GM19324 (cell line): ENCODE results near the gene ZDHHC12.
A peak's percentile ranks its signal among the peaks of the same experiment; 100 is the strongest.
"Not testable (repeated sequence)": the region's sequence is repeated elsewhere in the genome, so short reads cannot be mapped to it uniquely, and the experiment has no call there.

Experiments
- ATAC-seq: cut with Tn5 transposase; IDR thresholded peaks from one replicate; pipeline ENCODE4 v1.9.1; 2021; ENCODE audit warnings: mild to moderate bottlenecking, moderate library complexity; ENCODE audit not compliant: unreplicated experiment, low FRiP score

ZDHHC12 gene

DNA sequence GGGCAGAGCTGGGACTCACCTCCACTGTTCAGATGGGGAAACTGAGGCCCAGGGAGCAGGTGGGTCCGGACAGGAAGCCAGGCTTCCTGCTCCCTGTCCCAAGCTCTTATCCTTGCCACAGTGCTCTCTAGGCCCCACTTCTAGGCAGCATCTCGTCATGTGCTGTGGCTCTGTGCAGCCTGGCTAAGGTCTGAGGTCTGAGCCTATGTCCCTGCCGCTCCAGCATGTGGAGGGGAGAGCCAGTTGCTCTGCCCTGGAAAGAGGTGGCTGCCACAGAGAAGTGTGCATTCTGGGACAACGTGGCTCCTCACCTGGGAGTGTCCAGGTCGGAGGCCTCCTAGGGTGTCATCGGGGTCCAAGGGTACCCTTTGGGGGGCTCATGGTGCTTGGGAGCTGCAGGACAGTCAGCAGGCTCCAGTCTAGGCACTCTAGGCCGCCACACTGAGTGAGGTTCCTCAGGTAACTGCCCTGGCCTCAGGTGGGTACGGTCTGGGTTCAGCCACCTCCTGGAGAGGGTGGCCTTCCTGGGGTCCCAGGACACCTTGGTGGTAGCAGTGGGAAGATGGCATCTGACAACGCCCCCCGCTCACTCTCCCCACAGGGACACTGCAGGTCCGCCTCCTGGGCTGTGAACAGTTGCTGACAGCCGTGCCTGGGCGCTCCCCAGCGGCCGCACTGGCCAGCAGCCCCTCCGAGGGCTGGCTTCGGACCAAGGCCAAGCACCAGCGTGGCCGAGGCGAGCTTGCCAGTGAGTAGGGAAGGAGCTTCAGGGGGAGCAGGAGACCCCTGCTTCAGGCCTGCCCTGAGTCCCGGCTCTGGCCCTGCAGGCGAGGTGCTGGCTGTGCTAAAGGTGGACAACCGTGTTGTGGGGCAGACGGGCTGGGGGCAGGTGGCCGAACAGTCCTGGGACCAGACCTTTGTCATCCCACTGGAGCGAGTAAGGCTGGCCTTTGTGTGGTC, 11.2 kb downstream of the ZDHHC12 start:
- no peak for ATAC-seq

DNA sequence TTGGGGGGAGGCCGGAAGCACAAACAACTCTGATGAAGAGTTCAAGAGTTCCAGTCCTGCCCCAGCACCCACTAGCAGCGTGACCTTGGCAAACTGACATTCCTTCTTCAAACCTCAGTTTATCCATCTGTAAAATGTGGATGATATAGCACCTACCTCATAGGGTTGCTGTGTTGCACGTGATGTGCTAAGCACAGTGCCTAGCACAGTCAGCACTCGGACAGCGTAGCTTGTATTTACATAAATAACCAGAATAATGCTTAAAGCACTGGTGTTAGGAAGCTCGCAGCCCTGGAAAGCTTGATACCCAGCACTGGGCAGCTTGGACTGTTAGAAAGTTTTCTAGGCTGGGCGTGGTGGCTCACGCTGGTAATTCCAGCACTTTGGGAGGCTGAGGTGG, 16.5 kb downstream of the ZDHHC12 start:
- no peak for ATAC-seq

DNA sequence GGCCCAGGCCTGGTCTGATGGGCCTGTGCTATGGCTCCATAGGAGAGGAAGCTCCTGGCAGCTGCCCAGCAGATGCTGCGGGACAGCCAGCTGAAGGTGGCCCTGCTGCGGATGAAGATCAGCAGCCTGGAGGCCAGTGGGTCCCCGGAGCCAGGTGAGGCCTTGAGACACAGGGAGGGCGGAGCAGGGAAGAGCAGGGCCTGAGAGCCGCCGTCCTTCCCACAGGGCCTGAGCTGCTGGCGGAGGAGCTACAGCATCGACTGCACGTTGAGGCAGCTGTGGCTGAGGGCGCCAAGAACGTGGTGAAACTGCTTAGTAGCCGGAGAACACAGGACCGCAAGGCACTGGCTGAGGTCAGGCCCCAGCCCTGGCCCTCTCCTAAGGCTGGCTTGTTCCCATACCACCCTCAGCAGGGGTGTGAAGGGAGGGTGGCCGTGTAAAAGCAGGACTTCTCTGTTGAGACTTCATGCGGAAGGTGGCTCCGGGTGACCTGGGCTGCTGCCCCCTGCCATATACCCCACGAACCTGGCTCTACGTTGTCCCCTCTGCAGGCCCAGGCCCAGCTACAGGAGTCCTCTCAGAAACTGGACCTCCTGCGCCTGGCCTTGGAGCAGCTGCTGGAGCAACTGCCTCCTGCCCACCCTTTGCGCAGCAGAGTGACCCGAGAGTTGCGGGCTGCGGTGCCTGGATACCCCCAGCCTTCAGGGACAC, 17.1 kb downstream of the ZDHHC12 start:
- no peak for ATAC-seq

DNA sequence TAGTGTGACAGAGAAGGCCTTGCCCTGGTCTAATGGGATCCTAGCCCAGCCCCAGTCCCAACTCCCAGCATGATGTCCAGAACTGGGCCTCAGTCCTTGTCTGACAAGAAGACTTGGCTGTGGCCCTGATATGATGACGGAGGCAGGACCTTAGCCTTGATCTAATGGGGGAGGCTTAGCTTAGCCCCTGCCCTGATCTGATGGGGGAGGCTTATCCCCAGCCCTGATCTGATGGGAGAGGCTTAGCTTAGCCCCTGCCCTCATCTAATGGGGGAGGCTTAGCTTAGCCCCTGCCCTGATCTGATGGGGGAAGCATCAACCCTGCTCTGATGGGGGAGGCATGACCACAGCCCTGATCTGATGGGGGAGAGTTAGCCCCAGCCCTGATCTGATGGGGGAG, 17.9 kb downstream of the ZDHHC12 start:
- ATAC-seq, result no peak

DNA sequence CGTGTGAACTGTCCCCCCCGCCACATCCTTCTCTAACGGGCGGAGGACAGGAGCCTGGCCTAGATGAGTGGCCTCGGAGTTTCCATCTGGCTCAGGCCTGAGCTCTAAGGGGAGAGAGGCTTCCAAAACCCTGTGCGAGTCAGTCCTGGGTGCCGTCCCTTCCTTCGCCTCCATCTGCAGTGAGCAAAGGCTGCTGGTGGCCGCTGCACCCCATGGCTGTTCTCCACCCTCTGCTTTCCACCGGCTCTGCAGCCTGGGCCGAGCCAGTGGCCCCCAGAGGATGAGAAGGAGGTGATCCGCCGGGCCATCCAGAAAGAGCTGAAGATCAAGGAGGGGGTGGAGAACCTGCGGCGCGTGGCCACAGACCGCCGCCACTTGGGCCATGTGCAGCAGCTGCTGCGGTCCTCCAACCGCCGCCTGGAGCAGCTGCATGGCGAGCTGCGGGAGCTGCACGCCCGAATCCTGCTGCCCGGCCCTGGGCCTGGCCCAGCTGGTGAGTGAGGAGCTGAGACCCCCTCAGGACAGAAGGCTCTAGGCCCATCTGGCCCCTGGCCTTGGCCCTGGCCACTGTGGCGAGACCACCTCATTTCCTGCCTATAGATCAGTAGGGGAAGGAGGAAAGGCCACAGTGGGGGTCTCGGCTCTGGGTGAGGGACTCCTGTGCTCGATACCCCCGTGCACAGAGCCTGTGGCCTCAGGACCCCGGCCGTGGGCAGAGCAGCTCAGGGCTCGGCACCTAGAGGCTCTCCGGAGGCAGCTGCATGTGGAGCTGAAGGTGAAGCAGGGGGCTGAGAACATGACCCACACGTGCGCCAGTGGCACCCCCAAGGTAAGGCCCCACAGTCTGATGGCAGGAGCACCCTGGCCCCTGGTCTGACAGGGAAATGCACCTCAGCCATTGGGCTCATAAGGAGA, 18.6 kb downstream of the ZDHHC12 start:
- ATAC-seq, result no peak

DNA sequence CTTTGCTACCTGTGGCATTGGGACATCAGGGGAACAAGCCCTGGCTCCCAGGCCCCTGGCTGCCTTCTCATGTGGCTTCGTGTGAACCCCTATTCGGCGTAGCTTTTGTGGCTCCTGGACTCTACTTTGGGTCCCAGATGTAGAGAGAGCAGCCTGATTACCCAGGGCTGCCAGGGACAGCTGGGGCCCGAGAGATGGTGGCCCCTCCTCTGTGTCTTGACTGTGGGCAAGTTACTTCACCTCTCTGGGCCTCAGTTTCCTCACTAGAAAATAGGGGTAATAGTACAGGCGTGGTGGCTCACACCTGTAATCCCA, 19.6 kb downstream of the ZDHHC12 start:
- no peak for ATAC-seq

DNA sequence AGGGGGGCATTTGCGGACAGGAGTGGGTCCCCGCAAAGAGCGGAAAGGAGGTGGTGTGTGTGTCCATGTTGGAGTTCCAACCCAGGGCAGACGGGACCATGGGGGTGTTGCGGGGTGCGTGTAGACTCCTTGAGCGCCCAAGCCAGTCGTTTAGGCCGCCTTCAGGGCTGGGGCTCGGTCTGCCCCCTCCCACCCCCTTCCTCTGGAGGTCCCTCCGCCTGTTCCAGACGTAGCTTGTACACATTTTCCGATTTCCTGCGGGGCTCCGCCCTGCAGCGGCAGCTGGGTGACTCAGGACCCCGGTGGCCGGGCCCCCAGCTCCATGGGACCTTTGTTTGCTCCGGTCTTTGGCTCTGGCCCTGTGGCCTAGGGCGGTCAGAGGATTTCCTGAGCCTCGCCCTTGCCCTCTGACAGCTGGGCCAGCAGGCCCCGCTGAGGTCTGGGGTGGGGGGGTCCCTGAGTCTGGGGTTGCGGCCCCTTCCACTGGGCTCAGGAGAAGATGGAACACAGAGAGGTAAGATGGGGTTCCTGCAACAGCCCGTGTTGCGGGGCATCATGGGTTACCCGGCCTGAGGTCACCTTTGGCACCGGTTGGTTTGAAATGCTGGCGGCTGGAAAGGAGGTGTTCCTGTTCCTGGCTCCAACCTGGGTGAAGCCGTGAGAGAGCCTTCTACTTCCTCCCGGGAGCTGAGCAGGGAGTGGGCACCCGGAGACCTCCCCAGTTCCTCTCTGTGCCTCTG, 20.1 kb downstream of the ZDHHC12 start:
- no peak for ATAC-seq

DNA sequence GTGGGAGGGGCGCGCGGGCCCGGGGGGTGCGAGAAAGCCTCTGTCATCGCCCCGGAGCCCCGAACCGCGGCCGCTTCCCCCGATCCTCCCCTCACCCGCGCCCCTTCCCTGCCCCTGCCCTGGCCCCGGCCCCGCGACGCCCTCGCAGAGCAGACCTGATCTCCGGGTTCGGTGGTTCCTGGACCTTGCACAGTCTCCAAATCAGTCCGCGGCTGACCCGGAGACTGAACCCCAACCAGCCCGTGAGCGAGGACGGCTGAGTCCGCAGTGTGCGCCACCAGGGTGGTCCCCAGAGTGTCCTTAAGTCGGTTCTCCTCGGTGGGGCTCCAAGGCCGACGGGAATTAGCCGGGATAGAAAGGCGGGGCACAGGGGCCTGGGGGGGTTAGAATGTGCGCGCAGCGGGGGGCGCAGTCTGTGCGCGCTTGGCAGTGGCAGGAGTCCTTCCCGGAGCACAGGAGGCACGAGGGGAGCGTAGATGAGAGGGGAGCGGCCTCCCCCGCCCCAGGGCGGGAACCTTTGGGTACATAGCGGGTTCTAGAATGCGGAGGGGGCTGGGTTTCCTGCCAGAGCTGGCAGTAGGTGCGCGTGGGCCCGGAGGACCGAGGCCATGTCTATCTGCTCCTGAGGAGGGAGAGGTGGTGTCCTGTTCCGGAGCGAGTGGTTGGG, 20.8 kb downstream of the ZDHHC12 start:
- peak; percentile 8 for ATAC-seq

DNA sequence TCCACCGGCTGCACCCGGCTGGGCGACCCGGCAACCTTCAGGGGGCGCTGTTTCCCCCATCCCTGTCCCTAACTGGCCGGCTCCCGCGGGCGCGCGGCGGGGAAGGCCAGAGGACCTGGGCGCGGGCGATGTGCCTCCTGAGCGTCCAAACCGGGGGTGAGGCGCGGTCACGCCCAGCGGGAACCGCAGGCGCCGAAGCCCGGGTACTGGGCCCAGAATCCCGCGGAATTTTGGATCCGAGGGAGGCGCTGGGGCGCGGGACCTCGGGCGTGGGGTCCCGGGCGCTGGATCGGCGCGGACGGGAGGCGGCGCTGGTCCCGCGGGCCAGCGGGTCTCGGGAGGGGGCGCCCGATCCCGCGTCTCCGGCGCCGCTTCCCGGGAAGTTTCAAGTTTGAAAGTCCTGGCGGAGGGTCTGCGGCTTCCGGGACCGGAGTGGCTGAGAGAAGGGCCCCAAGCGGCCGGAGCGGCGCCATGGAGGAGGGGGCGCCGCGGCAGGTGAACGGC, 21.4 kb downstream of the ZDHHC12 start, which contains the start of gene PKN3:
Gene PKN3, plus strand, starts transcription at position 59 of the 504 bp plus-strand sequence. Its CDS starts 413 bp downstream, at position 472.
- peak; percentile 63 for ATAC-seq

DNA sequence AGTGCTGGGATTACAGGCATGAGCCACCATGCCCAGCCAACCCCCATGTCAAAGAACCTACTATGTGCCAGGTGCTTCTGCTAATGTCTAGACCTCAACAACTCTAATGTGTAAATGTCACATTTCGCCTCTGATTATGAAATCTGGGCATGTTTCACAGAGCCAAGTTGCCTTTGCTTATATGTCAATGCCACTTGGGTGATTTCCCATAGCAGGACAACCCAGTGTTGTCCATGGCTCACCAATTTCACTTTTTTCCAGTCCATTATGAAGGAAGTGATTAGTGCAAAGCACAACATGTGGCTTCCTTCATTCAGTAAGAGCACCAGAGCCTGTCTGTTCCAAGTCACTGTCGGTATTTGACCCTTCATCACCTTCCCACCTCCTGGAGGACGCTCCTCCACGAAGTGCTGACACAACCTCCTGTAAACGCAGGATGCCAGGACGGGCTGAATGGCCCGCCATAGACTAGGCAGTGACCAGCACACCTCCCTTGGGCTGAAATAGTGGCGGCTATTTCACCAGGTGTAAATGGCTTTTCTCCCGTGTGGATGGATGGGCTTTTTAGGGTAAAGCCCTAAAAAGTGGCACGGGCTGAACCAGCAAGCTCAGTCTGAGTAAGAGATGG, 22.6 kb downstream of the ZDHHC12 start:
- ATAC-seq, result no peak

DNA sequence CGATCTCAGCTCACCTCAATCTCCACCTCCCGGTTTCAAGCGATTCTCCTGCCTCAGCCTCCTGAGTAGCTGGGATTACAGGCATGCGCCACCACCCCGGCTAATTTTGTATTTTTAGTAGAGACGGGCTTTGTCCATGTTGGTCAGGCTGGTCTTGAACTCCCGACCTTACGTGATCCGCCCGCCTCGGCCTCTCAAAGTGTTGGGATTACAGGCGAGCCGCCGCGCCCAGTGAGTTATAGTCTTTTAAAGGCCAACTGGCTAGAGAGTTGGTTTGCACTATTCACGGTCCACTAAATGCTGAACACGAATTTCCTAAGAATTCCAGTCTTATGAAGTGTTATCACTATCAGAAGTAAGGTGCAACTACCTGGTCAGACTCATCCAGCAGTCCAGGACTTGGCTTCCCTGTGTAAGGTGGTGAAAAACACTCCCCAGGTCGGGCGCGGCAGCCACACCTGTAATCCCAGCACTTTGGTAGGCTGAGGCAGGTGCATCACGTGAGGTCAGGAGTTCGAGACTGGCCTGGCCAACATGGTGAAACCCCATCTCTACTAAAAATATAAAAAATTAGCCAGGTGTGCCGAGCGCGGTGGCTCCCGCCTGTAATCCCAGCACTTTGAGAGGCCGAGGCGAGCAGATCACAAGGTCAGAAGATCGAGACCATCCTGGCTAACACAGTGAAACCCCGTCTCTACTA, 24.7 kb downstream of the ZDHHC12 start:
- not testable (repeated sequence) for ATAC-seq

DNA sequence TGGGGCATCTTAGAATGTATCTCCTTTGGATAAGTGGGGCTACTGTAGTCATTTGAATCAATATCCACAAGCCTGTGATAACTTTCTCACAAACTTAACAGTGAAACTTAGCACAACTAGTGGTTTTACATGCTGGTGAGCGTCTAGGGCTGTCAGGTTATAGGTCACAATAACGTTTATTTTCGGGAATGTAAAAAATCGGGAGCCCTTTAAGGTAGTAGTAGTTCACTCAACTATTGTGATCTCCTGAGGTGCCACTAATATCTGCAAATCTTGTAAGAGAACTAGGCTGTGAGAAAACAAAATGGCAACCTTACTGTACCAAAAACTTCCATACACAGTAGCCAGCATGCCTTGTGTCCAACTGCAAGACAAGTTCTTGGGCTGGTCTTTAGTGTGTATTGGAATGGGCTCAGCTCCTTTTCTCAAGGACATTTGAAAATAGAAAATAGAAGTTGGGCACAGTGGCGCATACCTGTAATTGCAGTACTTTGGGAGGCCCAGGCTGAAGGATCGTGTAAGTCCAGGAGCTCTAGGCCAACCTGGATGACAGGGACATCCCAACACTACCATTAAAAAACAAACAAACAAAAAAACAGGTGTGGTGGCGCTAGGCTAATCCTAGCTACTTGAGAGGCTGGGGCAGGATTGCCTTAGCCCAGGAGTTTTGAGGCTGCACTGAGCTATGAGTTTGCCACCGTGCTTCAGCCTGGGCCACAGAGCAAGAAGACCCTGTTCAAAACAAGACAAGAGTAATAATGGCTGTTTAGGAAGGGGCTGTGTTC, 26.8 kb downstream of the ZDHHC12 start:
- no peak for ATAC-seq

DNA sequence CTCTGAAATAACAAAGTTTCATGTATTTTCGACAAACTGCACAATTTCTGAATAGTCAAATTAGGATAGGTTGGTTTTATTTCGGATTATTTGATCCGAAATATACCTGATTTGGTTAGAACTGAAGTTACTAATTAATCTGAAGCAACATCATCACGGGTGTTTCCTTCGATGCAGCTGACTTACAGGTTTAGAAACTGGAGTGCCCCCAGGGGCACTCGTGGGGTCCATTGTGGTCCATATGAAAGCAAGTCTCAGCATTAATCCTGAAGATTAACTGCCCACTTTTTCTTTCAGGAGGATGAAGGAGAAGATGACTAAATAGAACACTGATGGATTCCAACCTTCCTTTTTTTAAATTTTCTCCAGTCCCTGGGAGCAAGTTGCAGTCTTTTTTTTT, 29.6 kb downstream of the ZDHHC12 start:
- ATAC-seq, result no peak

DNA sequence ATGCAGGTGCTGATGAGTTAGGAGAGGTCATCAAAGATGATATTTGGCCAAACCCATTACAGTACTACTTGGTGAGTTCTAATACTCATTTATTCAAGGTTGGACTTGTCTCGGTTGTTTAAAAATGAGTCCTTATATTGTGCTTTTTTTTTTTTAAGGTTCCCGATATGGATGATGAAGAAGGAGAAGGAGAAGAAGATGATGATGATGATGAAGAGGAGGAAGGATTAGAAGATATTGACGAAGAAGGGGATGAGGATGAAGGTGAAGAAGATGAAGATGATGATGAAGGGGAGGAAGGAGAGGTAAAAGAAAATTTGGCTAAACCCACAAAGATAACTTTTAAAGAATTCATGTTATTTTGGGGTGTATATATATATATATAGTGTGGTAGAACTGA, 30.2 kb downstream of the ZDHHC12 start:
- ATAC-seq, result not testable (repeated sequence)

DNA sequence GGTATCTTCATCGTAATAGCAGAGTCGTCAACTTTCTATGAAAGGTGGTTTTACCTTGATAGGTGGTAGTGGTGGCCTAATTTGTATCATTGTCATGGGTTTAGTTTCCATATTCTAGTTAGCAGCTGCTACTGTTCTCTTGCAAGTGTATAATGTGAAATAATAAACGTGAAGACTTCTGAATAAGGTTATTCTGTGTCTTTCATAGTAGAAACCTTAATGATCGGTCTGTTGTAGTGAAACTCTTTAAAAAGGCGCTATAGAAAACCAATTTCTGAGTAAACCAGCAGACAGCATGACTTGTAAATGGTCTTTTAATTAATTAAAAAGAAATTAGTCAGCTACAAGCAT, 33.3 kb downstream of the ZDHHC12 start:
- ATAC-seq, result no peak

DNA sequence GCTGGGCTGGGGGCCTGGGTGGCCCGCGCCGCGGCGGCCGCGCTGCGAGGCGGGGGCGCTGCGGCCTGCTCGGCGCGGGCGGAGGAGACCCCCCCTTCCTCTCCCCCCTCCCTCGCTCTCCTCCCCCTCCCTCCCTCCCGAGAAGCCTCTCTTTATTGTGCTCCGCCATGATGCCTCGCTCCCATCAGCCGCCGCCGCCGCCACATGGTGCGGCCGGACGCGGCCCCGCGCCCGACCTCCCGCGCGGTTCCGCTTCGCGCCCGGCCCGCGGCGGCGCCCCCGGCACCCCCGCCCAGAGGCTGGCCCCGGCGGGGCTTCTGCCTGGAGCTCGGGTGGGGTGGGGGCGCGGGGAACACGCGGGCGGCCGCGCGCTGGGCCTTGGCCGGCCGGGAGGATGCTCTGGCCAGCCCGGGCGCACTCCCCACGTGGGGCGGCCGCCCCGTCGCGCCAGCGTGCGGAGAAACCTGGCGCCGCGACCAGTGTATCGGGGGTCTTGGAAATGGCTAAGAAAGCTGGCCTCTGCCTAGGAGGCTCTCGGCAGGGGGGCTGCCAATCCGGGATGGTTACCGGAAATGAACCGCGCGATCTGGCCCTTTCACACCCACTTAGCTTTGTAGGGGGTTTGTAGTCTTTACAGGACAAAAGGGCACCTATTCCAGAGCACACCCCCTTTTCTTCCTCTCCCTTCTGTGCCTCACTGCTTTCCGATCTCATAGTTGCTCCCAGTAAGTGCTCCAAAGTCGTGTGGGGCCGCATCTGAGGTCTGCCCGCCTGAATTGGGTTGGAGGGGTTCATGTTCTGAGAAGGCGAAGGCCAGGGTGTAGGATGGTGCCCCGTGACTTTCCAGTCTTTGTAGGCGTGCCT, 33.9 kb downstream of the ZDHHC12 start:
- no peak for ATAC-seq
